DMS53 treated with DMSO at 0.1 percent for 48 hours (cell line): ENCODE results near the gene PRICKLE4.
A peak's percentile ranks its signal among the peaks of the same experiment; 100 is the strongest.
"Not testable (repeated sequence)": the region's sequence is repeated elsewhere in the genome, so short reads cannot be mapped to it uniquely, and the experiment has no call there.

Experiments used
- DNase-seq: peaks from one replicate; lab custom pipeline; 2025; ENCODE audit not compliant: unreplicated experiment; lab: John Stamatoyannopoulos, UW

PRICKLE4 gene

GRCh38 chr6:41744236-41744787 is 36.3 kb upstream of the PRICKLE4 start:
- no peak for DNase-seq

- DNase-seq, result no peak
Measured at GRCh38 chr6:41746107-41746506, 34.5 kb upstream of the PRICKLE4 start.

- DNase-seq, result no peak
Measured at GRCh38 chr6:41747256-41748101, 33.1 kb upstream of the PRICKLE4 start, which contains the start of gene PGC. Gene PGC, minus strand, starts transcription at chr6:41747397. Its CDS starts 63 bp downstream, at chr6:41747334.

- no peak for DNase-seq
Measured at GRCh38 chr6:41748102-41748477, 32.5 kb upstream of the PRICKLE4 start.

- no peak for DNase-seq
Measured at GRCh38 chr6:41748542-41748941, 32.0 kb upstream of the PRICKLE4 start.

- DNase-seq, result no peak
Measured at GRCh38 chr6:41750374-41750773, 30.2 kb upstream of the PRICKLE4 start.

- no peak for DNase-seq
Measured at GRCh38 chr6:41755895-41756294, 24.7 kb upstream of the PRICKLE4 start.

GRCh38 chr6:41756354-41756753 is 24.2 kb upstream of the PRICKLE4 start:
- no peak for DNase-seq

GRCh38 chr6:41757271-41757670 is 23.3 kb upstream of the PRICKLE4 start:
- DNase-seq, result no peak

- no peak for DNase-seq
Measured at GRCh38 chr6:41757931-41758640, 22.5 kb upstream of the PRICKLE4 start.

GRCh38 chr6:41758641-41759035 is 21.9 kb upstream of the PRICKLE4 start:
- no peak for DNase-seq

GRCh38 chr6:41759106-41759904 is 21.3 kb upstream of the PRICKLE4 start:
- DNase-seq, result no peak

GRCh38 chr6:41759905-41760579 is 20.5 kb upstream of the PRICKLE4 start:
- DNase-seq, result no peak

GRCh38 chr6:41763470-41763869 is 17.1 kb upstream of the PRICKLE4 start:
- DNase-seq, result no peak

- DNase-seq, result not testable (repeated sequence)
Measured at GRCh38 chr6:41766043-41766664, 14.4 kb upstream of the PRICKLE4 start.

GRCh38 chr6:41767112-41767833 is 13.3 kb upstream of the PRICKLE4 start:
- no peak for DNase-seq

GRCh38 chr6:41768545-41769308 is 11.9 kb upstream of the PRICKLE4 start:
- DNase-seq, result peak; percentile 66

GRCh38 chr6:41769376-41769775 is 11.2 kb upstream of the PRICKLE4 start:
- DNase-seq, result no peak
